Prostate gland (tissue), 2 donors: ENCODE results near the gene ZNF365. TPM values are rescaled to one million over a fixed set of nuclear protein-coding genes. Genes with fewer than 3 reads are reported as not detected.

Source experiments
- DNase-seq: peaks from one replicate; pipeline ENCODE4 v3.0.0-alpha.2; 2019; ENCODE audit warnings: low spot score
- H3K27ac ChIP-seq, 2 donors: fragments of 200-600 bp; sonication (generic); 2 replicates each; pipeline ENCODE4 v1.5.1; 2017 to 2019
- H3K27me3 ChIP-seq: fragments of 200-600 bp; sonication (generic); replicated peaks from 2 replicates; pipeline ENCODE4 v1.5.1; 2019; ENCODE audit not compliant: insufficient read depth
- H3K36me3 ChIP-seq, 2 donors: fragments of 200-600 bp; sonication (generic); 1 replicate in 1 of 2; 2 replicates in 1 of 2; pipeline versions ENCODE4 v1.5.1 to v1.8.1; 2017 to 2019
- H3K4me1 ChIP-seq: fragments of 200-600 bp; sonication (generic); replicated peaks from 2 replicates; pipeline ENCODE4 v1.5.1; 2019
- H3K4me3 ChIP-seq, 2 donors: fragments of 200-600 bp; sonication (generic); 2 replicates each; pipeline ENCODE4 v1.5.1; 2017 to 2019
- H3K9me3 ChIP-seq: fragments of 200-600 bp; sonication (generic); 2 replicates; pipeline ENCODE4 v1.5.1; 2017
- CTCF ChIP-seq, 4 experiments: fragments of 200-600 bp in 2 of 4; fragments of 450-650 bp in 2 of 4; sonication (generic) in 2 of 4; IDR thresholded peaks; 1 replicate in 3 of 4; 2 replicates in 1 of 4; pipeline ENCODE4 v1.5.1; 2016 to 2019; ENCODE audit warnings: antibody characterized with exemption in 4 of 4, mild to moderate bottlenecking in 2 of 4, moderate library complexity in 2 of 4
- POLR2A ChIP-seq: fragments of 450-650 bp; IDR thresholded peaks from one replicate; pipeline ENCODE4 v1.6.1; 2016; ENCODE audit warnings: antibody characterized with exemption, mild to moderate bottlenecking
- POLR2AphosphoS5 ChIP-seq: sonication (generic); formaldehyde crosslinking; IDR thresholded peaks from one replicate; pipeline ENCODE4 v1.6.1; 2017; ENCODE audit warnings: antibody characterized with exemption
- WGBS: methylation state at CpG from one replicate; pipeline ENCODE4 v1.1.5; 2018; 5-methylcytosine and 5-hydroxymethylcytosine counted together
- intact Hi-C: fragments of 100-400 bp; cut with DNase I; formaldehyde crosslinking; loops from one replicate; pipeline ENCODE4 v1.14.2; 2022
- total RNA-seq, 2 donors: library from RNA; depleted of rRNA; stranded (reverse); fragments of >200 nt; gene quantifications; one replicate each; pipeline ENCODE4 v1.1.0, GENCODE V29; 2016

The ZNF365 gene
- total RNA-seq, 2 donors from 2014 or later = 0.55 to 3.5 TPM

GRCh38 chr10:62384057-62384446 is 9.9 kb downstream of the ZNF365 start:
- WGBS = 30% methylated on average over 5 of the region's 5 CpGs
- TF ChIP-seq CTCF (IDR thresholded peaks at IDR 0.05) = no peak
- TF ChIP-seq POLR2A = no peak
- TF ChIP-seq POLR2AphosphoS5 = no peak
- no peak overlapping the region for H3K4me3 ChIP-seq
- H3K27me3 ChIP-seq = no peaks in the 10 kb centered on the region
- no peak overlapping the region for H3K27ac ChIP-seq
- DNase-seq = no peak
- intact Hi-C loops = no loop called here
- no peaks in the 10 kb centered on the region for H3K4me1 ChIP-seq
- no peaks in the 10 kb centered on the region for H3K9me3 ChIP-seq
- H3K36me3 ChIP-seq = no peaks in the 10 kb centered on the region

- no peak overlapping the region for H3K4me3 ChIP-seq
- TF ChIP-seq CTCF (IDR thresholded peaks at IDR 0.05) (no peak), POLR2AphosphoS5 (no peak), POLR2A (no peak)
- H3K9me3 ChIP-seq = no peaks in the 10 kb centered on the region
- no peaks in the 10 kb centered on the region for H3K4me1 ChIP-seq
- DNase-seq = no peak
- 30% methylated on average over 4 of the region's 4 CpGs for WGBS
- intact Hi-C loops = no loop called here
- no peaks in the 10 kb centered on the region for H3K36me3 ChIP-seq
- H3K27ac ChIP-seq = no peak overlapping the region
- H3K27me3 ChIP-seq = no peaks in the 10 kb centered on the region
Measured at GRCh38 chr10:62384447-62385081, 10.4 kb downstream of the ZNF365 start.

GRCh38 chr10:62386356-62387320 is 12.5 kb downstream of the ZNF365 start:
- WGBS = 91% methylated on average over 4 of the region's 4 CpGs
- DNase-seq = no peak
- Histone ChIP-seq H3K4me3 (no peak overlapping the region), H3K36me3 (no peaks in the 10 kb centered on the region), H3K27me3 (no peaks in the 10 kb centered on the region), H3K9me3 (no peaks in the 10 kb centered on the region), H3K27ac (no peak overlapping the region), H3K4me1 (no peaks in the 10 kb centered on the region)
- intact Hi-C loops = no loop called here
- no peak for TF ChIP-seq POLR2AphosphoS5

- Histone ChIP-seq H3K9me3 (no peaks in the 10 kb centered on the region), H3K4me1 (no peaks in the 10 kb centered on the region), H3K36me3 (no peaks in the 10 kb centered on the region), H3K27me3 (no peaks in the 10 kb centered on the region), H3K4me3 (no peak overlapping the region), H3K27ac (no peak overlapping the region)
- intact Hi-C loops = no loop called here
- TF ChIP-seq POLR2A = no peak
- TF ChIP-seq POLR2AphosphoS5 = no peak
- no peak for TF ChIP-seq CTCF (IDR thresholded peaks at IDR 0.05)
- no peak for DNase-seq
- 93% methylated on average over 9 of the region's 9 CpGs for WGBS
Measured at GRCh38 chr10:62388328-62388727, 14.2 kb downstream of the ZNF365 start.

- intact Hi-C loops = no loop called here
- Histone ChIP-seq H3K27me3 (no peaks in the 10 kb centered on the region), H3K27ac (no peak overlapping the region), H3K9me3 (no peaks in the 10 kb centered on the region), H3K4me3 (no peak overlapping the region), H3K4me1 (no peaks in the 10 kb centered on the region), H3K36me3 (no peaks in the 10 kb centered on the region)
- TF ChIP-seq CTCF (IDR thresholded peaks at IDR 0.05) (no peak), POLR2A (no peak), POLR2AphosphoS5 (no peak)
- WGBS = 97% methylated on average over 2 of the region's 2 CpGs
- no peak for DNase-seq
Measured at GRCh38 chr10:62390497-62391176, 16.5 kb downstream of the ZNF365 start.
